ENCODE measurements around the gene ANKRD50.

GRCh38 chr4:124644621-124645020, 67.9 kb downstream of the ANKRD50 start:
- TF ChIP-seq CTCF (IDR thresholded peaks at IDR 0.05 in 2 of 3, conservative IDR thresholded peaks at IDR 0.05 in 1 of 3; ENCODE audit: insufficient read depth in 2 of 3, low read depth in 1 of 3, low read length in 3 of 3), result no peak
- TF ChIP-seq PRDM10 (IDR thresholded peaks at IDR 0.05; ENCODE audit: partially characterized antibody), result no peak
- TF ChIP-seq NFE2 (IDR thresholded peaks at IDR 0.05; ENCODE audit: low read depth), result no peak
- no peak for TF ChIP-seq HMG20B (CRISPR knock-in tag; IDR thresholded peaks at IDR 0.05)
- TF ChIP-seq ZNF253 (CRISPR knock-in tag; conservative IDR thresholded peaks at IDR 0.05), result no peak
- no peak for TF ChIP-seq NR2C2 (CRISPR knock-in tag; IDR thresholded peaks at IDR 0.05)
- TF ChIP-seq NR2C2 (tag; IDR thresholded peaks at IDR 0.05), result no peak
- TF ChIP-seq REST (IDR thresholded peaks at IDR 0.05; ENCODE audit: borderline replicate concordance), result no peak
- no peak for TF ChIP-seq REST (CRISPR knock-in tag; IDR thresholded peaks at IDR 0.05; ENCODE audit: low read depth)
- no peak for TF ChIP-seq ZNF239 (CRISPR knock-in tag; IDR thresholded peaks at IDR 0.05)
- no peak for TF ChIP-seq BRCA1 (IDR thresholded peaks at IDR 0.05)
- TF ChIP-seq BRCA1 (CRISPR knock-in tag; IDR thresholded peaks at IDR 0.05), result no peak
- no peak for TF ChIP-seq POLR2A (conservative IDR thresholded peaks at IDR 0.05)
- no peak for TF ChIP-seq HCFC1 (IDR thresholded peaks at IDR 0.05; ENCODE audit: low read depth, low read length)
